Tibial artery (tissue), 4 donors: Measurements from ENCODE around the gene GLRA3.
"Not testable (repeated sequence)": the region's sequence is repeated elsewhere in the genome, so short reads cannot be mapped to it uniquely, and the experiment has no call there.

ENCODE experiments used
- DNase-seq, 2 donors: peaks; one replicate each; pipeline ENCODE4 v3.0.0-alpha.2; 2019
- H3K27ac ChIP-seq, 2 donors: fragments of 200-600 bp; sonication (generic) in 1 of 2; 1 replicate in 1 of 2; 2 replicates in 1 of 2; pipeline ENCODE4 v1.5.1; 2018 to 2019; ENCODE audit warnings: mild to moderate bottlenecking in 1 of 2
- H3K27me3 ChIP-seq, 2 donors: fragments of 200-600 bp; sonication (generic) in 1 of 2; one replicate each; pipeline versions ENCODE4 v1.5.1 to v1.6.0; 2016 to 2019
- H3K36me3 ChIP-seq, 3 donors: fragments of 200-600 bp; sonication (generic) in 2 of 3; one replicate each; pipeline ENCODE4 v1.5.1; 2016 to 2019; ENCODE audit warnings: mild to moderate bottlenecking in 2 of 3
- H3K4me1 ChIP-seq, 4 donors: fragments of 200-600 bp; sonication (generic) in 2 of 4; 1 replicate in 3 of 4; 2 replicates in 1 of 4; pipeline ENCODE4 v1.5.1; 2016 to 2019
- H3K4me3 ChIP-seq, 2 donors: fragments of 200-600 bp; sonication (generic) in 1 of 2; 1 replicate in 1 of 2; 2 replicates in 1 of 2; pipeline ENCODE4 v1.5.1; 2018 to 2019; ENCODE audit warnings: mild to moderate bottlenecking in 2 of 2
- H3K9me3 ChIP-seq, 3 donors: fragments of 200-600 bp; sonication (generic) in 1 of 3; one replicate each; pipeline ENCODE4 v1.5.1; 2016 to 2019
- CTCF ChIP-seq, 2 experiments: fragments of 200-600 bp in 1 of 2; fragments of 450-650 bp in 1 of 2; IDR thresholded peaks; one replicate each; pipeline ENCODE4 v1.5.1; 2017 to 2019; ENCODE audit warnings: antibody characterized with exemption in 2 of 2, mild to moderate bottlenecking in 1 of 2, moderate library complexity in 1 of 2
- intact Hi-C: fragments of 100-400 bp; cut with DNase I; formaldehyde crosslinking; loops from one replicate; pipeline ENCODE4 v1.15.0; 2023; ENCODE audit warnings: low total_unique reads

GLRA3 gene

GRCh38 chr4:174702979-174703478 is 126.0 kb downstream of the GLRA3 start:
- TF ChIP-seq CTCF (IDR thresholded peaks at IDR 0.05), result no peak
- intact Hi-C loops, result no loop called here
- no peak for DNase-seq
- no peaks in the 10 kb centered on the region for H3K9me3 ChIP-seq
- no peaks in the 10 kb centered on the region for H3K27me3 ChIP-seq
- H3K27ac ChIP-seq, result no peak overlapping the region
- no peak overlapping the region for H3K4me3 ChIP-seq
- no peaks in the 10 kb centered on the region for H3K4me1 ChIP-seq
- H3K36me3 ChIP-seq, result no peaks in the 10 kb centered on the region

GRCh38 chr4:174699654-174700053 is 129.4 kb downstream of the GLRA3 start:
- H3K4me3 ChIP-seq, result no peak overlapping the region
- no peaks in the 10 kb centered on the region for H3K27me3 ChIP-seq
- intact Hi-C loops, result no loop called here

GRCh38 chr4:174697896-174698295 is 131.2 kb downstream of the GLRA3 start:
- Histone ChIP-seq H3K27me3 (no peaks in the 10 kb centered on the region), H3K4me1 (no peaks in the 10 kb centered on the region), H3K36me3 (no peaks in the 10 kb centered on the region), H3K9me3 (no peaks in the 10 kb centered on the region), H3K27ac (no peak overlapping the region), H3K4me3 (no peak overlapping the region)
- no peak for DNase-seq
- intact Hi-C loops, result no loop called here
- no peak for TF ChIP-seq CTCF (IDR thresholded peaks at IDR 0.05)

More at GRCh38 chr4:174699654-174700053, 129.4 kb downstream of the GLRA3 start:
- TF ChIP-seq CTCF (IDR thresholded peaks at IDR 0.05), result no peak
- H3K9me3 ChIP-seq, result no peaks in the 10 kb centered on the region
- no peak for DNase-seq
- no peaks in the 10 kb centered on the region for H3K4me1 ChIP-seq
- H3K36me3 ChIP-seq, result no peaks in the 10 kb centered on the region
- no peak overlapping the region for H3K27ac ChIP-seq

- H3K27ac ChIP-seq, result no peak overlapping the region
- intact Hi-C loops, result no loop called here
- TF ChIP-seq CTCF (IDR thresholded peaks at IDR 0.05), result no peak
Measured at GRCh38 chr4:174697202-174697601, 131.8 kb downstream of the GLRA3 start.

GRCh38 chr4:174696657-174697056 is 132.4 kb downstream of the GLRA3 start:
- intact Hi-C loops, result no loop called here
- TF ChIP-seq CTCF (IDR thresholded peaks at IDR 0.05), result no peak
- H3K27me3 ChIP-seq, result no peaks in the 10 kb centered on the region

More at GRCh38 chr4:174697202-174697601, 131.8 kb downstream of the GLRA3 start:
- Histone ChIP-seq H3K4me1 (no peaks in the 10 kb centered on the region), H3K4me3 (no peak overlapping the region), H3K9me3 (no peaks in the 10 kb centered on the region), H3K27me3 (no peaks in the 10 kb centered on the region), H3K36me3 (no peaks in the 10 kb centered on the region)
- DNase-seq, result no peak

GRCh38 chr4:174691876-174692275 is 137.2 kb downstream of the GLRA3 start:
- H3K36me3 ChIP-seq, intact Hi-C loops, DNase-seq, H3K27ac ChIP-seq, H3K27me3 ChIP-seq, H3K4me3 ChIP-seq, H3K4me1 ChIP-seq: not testable (repeated sequence)
- H3K9me3 ChIP-seq, result peaks cover 0 to 12% (median 8%) of the 10 kb centered on the region in 3 donors

More at GRCh38 chr4:174696657-174697056, 132.4 kb downstream of the GLRA3 start:
- no peaks in the 10 kb centered on the region for H3K4me1 ChIP-seq
- H3K4me3 ChIP-seq, result no peak overlapping the region
- H3K27ac ChIP-seq, result no peak overlapping the region
- no peaks in the 10 kb centered on the region for H3K9me3 ChIP-seq
- no peak for DNase-seq
- H3K36me3 ChIP-seq, result no peaks in the 10 kb centered on the region
